Measurements from ENCODE around the gene ELMOD1. TPM values are rescaled to one million over a fixed set of nuclear protein-coding genes. Genes with fewer than 3 reads are reported as not detected.
"Not testable (repeated sequence)": the region's sequence is repeated elsewhere in the genome, so short reads cannot be mapped to it uniquely, and the experiment has no call there.

The ELMOD1 gene
- total RNA-seq: not detected

DNA sequence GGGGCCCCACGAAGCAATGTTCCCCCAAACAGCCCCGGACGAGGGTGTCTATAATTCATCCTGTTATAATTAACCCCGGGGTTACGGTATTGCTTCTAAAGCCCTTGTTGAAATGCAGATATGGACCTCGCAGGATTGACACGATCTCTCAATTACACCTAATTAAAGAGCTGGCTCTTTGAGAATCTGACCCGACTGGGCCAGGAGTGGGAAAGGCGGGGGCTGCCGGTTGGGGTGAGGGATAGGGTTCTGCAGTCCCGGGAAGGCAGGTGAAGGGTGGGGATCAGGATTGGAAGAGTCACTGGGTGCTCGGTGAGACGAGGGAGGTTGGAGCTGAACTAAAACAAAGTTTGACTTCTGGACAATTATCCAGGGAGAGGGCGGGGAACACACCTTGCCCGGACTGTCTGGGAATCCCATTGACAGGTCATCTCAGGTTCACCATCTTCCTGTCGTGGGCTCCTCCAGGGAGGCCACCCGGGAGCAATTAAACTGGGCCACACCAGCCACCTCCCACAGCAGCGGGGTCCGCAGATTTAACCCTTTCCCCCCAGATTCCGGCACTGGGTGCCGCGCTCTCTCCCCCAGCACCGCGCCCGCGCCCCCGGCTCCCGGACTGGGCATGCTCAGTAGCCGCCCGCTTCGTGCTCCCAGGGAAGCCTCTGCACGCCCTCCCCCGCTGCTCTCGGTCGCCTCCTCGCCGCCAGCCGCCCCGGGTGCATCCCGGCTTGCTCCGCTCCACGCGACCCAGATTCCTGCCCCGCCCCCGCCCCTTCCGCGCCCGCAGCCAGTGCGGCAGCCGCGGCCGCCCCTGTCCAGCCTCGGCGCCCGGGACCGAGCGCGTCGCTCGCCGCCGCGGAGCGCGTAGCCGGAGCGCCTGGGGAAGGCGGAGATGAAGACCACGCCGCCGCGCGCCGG lies at the start of gene ELMOD1:
Gene ELMOD1 (plus strand): TSS at position 688 of the 918 bp plus-strand sequence. CDS start 27,043 bp downstream, outside the sequence.
- no peak for DNase-seq (ENCODE audit: low spot score)

DNA sequence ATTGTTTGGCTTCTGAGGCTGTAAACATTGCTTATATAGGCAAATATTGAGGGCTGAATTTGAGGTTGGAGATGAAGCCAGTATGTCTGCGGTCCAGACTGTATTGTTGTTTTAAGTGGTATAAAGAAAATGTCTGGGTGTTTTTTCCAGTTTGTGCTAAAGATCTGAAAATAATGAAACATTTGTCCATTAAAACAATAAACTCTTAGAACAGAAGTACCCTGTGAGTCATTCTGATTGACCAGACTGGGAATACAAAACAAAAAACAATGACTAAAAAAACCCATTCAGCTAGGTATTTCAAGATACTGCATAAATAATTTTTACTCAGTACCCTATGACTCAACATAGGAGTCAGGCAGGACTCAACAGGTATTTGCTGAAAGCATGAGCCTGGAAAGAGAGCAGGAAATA lies 45.8 kb upstream of the ELMOD1 start:
- no peak for DNase-seq (ENCODE audit: low spot score)

DNA sequence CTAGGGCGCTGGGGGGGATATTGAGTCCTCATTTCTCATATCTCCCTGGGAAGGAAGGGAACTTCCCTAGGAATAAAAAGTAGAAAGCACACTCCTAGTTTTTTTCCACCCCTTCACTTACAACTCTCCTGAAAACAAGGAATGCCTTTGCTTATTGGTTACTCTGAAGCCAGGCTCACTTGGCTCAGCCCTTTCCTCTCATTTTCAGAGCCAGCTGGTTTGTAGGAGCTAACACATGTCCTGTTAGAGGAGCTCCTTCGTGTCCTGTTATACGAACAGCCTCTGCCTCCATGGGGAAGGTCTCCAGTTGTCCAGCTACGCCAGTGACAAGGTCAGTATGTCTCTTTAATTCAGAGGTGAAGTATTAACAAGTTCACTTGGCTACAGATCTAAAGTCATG lies 43.0 kb upstream of the ELMOD1 start:
- no peak for DNase-seq (ENCODE audit: low spot score)

DNA sequence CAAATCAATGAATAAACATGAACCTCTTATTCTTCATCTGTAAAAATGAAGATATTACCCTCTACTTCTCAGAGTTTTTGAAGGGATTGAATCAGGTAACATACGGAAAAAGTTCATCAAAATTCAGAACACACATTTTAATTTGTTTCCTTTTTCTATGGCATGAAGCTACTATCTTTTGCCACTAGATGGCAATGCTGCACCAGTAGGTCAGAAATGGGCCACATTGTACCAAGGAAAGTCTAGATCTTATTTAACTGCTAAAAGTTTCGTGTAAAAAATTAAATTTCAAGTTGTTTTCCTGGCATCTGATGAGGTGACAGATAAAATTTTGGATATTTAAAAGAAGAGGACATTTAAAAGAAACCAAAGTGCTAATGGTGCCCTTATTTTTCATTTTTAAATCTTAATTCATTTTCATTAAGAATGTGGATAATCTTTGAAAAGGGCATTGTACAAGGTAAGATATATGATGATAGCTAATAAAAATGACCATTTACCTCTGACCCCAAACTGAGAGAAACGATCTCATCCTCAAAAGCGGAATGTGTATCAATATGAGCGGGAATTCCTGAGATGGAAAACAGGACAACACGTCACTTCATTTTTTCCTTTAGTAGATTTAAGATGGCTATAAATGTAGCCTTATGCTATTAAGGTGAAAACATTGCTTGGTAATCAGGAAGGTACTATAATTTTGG lies 41.5 kb upstream of the ELMOD1 start:
- no peak for DNase-seq (ENCODE audit: low spot score)

DNA sequence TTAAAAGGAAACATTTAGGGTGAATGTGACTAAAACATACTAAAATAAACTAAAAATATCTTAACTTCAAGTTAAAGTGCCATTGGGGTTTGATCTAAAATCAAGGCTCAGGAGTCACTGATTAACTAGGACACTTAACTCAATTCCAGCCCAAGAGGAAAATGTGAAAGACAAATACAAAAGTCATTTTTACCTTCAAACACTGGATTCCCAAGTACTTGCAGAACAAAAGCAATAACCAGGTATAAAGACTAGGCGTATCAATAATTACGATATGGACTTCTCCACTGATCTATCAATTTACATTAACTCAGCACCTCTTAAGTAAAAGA lies 41.0 kb upstream of the ELMOD1 start:
- no peak for DNase-seq (ENCODE audit: low spot score)

DNA sequence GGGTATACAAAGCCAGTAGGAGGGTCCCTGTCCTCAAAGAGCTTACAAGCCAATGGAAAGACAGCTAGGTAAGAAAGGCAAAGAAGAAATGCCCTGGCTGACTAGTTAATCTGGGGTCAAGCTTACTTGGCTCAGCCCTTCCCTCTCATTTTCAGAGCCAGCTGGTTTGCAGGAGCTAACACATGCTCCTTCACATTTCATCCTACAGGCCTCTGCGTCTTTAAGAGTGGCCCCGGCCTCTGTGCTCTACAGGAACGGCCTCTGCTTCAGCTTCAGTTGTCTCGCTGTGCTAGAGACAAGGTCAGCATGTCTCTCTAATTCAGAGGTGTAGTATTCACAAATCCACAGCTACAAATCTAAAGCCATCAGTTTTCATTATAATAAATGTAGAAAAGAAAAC lies 40.6 kb upstream of the ELMOD1 start:
- no peak for DNase-seq (ENCODE audit: low spot score)

DNA sequence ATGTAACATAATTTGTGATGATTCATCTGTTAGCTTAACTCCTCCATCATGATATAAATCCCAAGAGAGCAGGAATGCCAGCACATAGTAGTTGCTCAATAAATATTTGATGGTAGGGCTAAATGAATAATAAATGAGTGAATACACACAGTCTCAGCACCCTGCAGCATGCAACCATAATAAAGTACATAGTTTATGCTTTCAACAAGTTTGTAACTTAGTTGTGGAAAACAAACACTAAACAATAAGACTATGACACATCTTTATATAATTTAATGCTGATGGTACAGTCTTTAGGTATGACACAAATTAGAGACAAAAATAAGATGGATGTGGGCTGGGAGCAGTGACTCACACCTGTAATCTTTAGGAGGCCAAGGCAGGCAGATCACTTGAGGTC lies 29.3 kb upstream of the ELMOD1 start:
- DNase-seq (ENCODE audit: low spot score): no peak

DNA sequence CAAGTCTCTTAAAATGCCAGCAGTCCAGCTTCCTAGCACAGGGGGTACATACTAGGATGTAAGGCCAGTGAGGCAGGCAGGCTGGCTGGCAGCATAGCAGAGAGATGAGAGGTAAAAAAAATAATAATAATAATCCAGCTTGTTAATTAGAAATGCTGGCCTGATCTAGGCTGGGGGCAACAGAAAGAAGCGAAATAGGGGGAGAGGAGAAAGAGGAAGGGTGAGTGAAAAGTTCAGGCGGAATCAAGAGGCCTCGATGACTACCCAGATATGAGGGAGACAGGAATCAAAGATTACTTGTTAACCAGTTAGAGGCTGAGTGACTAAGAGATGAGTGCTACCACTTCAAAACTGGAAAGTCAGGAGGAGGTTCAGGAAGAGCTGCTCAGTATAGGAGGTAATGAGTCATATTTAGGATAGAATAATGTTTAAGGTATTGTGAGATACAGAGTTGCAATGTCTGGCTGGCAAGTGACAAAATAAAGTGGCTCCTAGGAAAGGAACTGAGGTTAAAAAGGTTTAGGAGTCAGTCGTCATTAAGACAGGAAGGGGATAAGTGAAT lies 28.2 kb upstream of the ELMOD1 start:
- DNase-seq (ENCODE audit: low spot score): no peak

- DNase-seq (ENCODE audit: low spot score): peak; percentile 29
These were observed 27.2 kb upstream of the ELMOD1 start for GRCh38 chr11:107563702-107564101.

DNA sequence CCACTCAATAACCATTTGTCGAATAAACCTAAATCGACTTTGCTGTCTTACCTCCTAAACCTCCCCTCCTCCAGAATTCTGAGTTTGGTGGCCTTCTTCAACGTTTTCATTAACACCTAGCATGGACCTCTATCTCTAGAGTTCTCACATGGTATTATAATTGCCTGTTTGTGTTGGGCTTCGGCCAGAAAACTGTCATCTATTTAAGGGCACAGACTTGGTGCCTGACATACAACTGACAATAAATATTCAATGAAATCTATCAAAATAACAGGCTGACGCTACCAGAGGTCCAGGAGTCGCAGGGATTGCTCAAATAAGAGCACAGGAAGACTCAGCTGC lies 26.1 kb upstream of the ELMOD1 start:
- no peak for DNase-seq (ENCODE audit: low spot score)

GRCh38 chr11:107565219-107565937 lies 25.6 kb upstream of the ELMOD1 start, which contains the start of gene ALKBH8:
ALKBH8 (minus strand) TSS chr11:107565735; CDS start chr11:107560893, 4,842 bp downstream.
- DNase-seq (ENCODE audit: low spot score): peak; percentile 66

DNA sequence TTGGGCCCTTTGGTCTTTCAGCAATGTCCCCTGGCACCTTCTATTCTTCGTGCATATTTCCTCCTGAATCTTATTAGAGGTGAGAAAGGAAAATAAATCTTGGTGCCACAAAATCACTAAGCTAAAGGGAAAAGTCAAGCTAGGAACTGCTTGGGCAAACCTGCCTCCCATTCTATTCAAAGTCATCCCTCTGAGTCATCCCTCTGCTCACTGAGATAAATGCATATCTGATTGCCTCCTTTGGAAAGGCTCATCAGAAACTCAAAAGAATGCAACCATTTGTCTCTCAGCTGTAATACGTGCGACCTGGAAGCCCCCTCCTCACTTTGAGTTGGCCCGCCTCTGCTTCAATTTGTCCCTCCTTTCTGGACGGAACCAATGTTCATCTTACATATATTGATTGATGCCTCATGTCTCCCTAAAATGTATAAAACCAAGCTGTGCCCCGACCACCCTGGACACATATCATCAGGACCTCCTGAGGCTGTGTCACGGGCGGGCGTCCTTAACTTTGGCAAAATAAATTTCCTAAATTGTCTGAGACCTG lies 24.9 kb upstream of the ELMOD1 start:
- not testable (repeated sequence) for DNase-seq (ENCODE audit: low spot score)

- no peak for DNase-seq (ENCODE audit: low spot score)
These were observed 24.4 kb upstream of the ELMOD1 start for GRCh38 chr11:107566569-107566968.

DNA sequence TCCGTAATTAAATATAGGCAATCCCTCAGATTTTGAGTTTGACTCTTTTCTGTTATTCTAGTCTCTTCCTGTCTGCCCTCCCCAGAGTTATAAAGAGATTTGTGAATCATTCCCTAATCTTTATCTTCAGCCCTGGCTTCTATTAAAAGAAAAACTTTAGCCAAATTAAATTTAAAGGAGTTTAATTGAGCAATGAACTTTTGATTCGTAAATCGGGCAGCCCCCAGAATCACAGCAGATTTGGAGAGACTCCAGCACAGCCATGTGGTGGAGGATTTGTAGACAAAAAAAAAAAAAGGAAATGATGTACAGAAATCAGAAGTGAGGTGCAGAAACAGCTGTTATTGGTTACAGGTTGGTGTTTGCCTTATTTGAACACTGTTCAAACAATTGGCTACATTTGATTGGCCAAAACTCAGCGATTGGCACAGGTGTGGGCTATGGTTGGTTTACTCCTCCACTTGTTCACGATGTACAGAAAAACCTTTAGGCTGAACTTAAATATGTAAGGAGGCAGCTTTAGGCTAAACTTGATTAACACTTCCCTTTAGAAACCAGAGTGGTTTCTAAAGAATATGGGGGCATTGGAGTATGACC lies 23.1 kb upstream of the ELMOD1 start:
- no peak for DNase-seq (ENCODE audit: low spot score)

DNA sequence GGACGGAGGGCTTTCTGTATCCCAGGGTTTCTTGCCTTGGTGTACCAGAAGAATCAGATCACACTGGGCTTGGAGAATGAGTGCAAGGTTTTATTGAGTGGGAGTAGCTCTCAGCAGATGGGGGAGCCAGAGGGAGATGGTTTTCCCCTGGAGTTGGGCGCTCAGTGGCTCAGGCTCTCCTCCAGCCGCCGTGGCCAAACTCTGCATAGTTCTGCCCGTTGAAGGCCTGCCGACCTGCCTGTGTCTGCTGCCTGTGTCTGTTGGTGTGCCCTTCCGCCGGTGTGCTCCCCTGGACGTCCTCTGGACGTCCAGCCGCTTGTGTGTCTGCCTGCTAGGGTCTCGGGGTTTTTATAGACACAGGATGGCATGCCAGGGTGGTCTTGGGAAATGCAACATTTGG lies 20.9 kb upstream of the ELMOD1 start:
- no peak for DNase-seq (ENCODE audit: low spot score)

DNA sequence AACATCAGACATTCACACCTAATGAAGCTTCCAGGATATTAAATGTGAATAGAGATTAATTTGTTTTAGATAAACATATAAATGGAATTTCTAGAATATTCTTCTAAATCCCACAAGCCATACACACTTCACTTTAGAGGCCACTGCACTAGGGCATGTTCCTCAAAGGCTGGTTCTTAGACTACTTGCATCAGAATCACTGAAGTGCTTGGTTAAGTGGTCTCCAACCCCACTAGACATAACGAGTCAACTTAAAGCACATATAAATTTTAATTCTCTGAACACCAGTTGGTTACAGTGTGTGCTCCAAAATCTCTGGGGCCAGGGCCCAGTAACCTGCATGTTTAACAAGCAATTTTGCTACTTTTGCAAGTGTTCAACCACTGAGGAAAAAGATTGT lies 17.5 kb upstream of the ELMOD1 start:
- DNase-seq (ENCODE audit: low spot score): no peak

- DNase-seq (ENCODE audit: low spot score): peak; percentile 54
These were observed 14.2 kb upstream of the ELMOD1 start for GRCh38 chr11:107576497-107577345.

- no peak for DNase-seq (ENCODE audit: low spot score)
These were observed 13.6 kb upstream of the ELMOD1 start for GRCh38 chr11:107577346-107577711.

- not testable (repeated sequence) for DNase-seq (ENCODE audit: low spot score)
These were observed 11.8 kb upstream of the ELMOD1 start for GRCh38 chr11:107579169-107579568.

- DNase-seq (ENCODE audit: low spot score): no peak
These were observed 9.8 kb upstream of the ELMOD1 start for GRCh38 chr11:107581147-107581546.
